OCI-LY1 (cell line): ENCODE data around the gene ASF1A.

ENCODE experiments used
- H2AFZ ChIP-seq: fragments of 200-600 bp; sonication (generic), shearing (Covaris generic); 2 replicates; pipeline ENCODE4 v1.6.0; 2014; ENCODE audit warnings: antibody characterized with exemption, mild to moderate bottlenecking, low read length
- H3F3A ChIP-seq: fragments of 200-600 bp; sonication (generic), shearing (Covaris generic); 2 replicates; pipeline ENCODE4 v1.6.0; 2014; ENCODE audit warnings: mild to moderate bottlenecking, antibody characterized with exemption, low read length, moderate library complexity; ENCODE audit not compliant: insufficient read depth
- H3K27ac ChIP-seq: fragments of 200-600 bp; sonication (generic); 2 replicates; pipeline ENCODE4 v1.5.1; 2014; ENCODE audit warnings: low read length, mixed run types, mild to moderate bottlenecking, low read depth; ENCODE audit not compliant: poor library complexity, severe bottlenecking
- H3K27me3 ChIP-seq: fragments of 200-600 bp; sonication (generic); 2 replicates; pipeline ENCODE4 v1.6.0; 2014; ENCODE audit warnings: antibody characterized with exemption, mild to moderate bottlenecking, low read length, moderate library complexity; ENCODE audit not compliant: insufficient read depth
- H3K36me3 ChIP-seq: fragments of 200-600 bp; sonication (generic); 2 replicates; pipeline ENCODE4 v1.6.1; 2014; ENCODE audit warnings: mild to moderate bottlenecking, antibody characterized with exemption, low read length, moderate library complexity, mixed read lengths; ENCODE audit not compliant: insufficient read depth
- H3K4me1 ChIP-seq: fragments of 200-600 bp; sonication (generic); 2 replicates; pipeline ENCODE4 v1.5.1; 2014; ENCODE audit warnings: mild to moderate bottlenecking, low read length, moderate library complexity; ENCODE audit not compliant: insufficient read depth, severe bottlenecking
- H3K4me2 ChIP-seq: fragments of 200-600 bp; sonication (generic), shearing (Covaris generic); 2 replicates; pipeline ENCODE4 v1.6.1; 2014; ENCODE audit warnings: low read length
- H3K4me3 ChIP-seq: fragments of 200-600 bp; sonication (generic); 2 replicates; pipeline ENCODE4 v1.5.1; 2014; ENCODE audit warnings: low read length, low read depth, mild to moderate bottlenecking, mixed read lengths; ENCODE audit not compliant: poor library complexity, severe bottlenecking
- H3K79me2 ChIP-seq: fragments of 200-600 bp; shearing (Covaris generic); 2 replicates; pipeline ENCODE4 v1.6.1; 2016; ENCODE audit warnings: mixed run types, low read length, mixed read lengths; ENCODE audit not compliant: insufficient read depth
- H3K9ac ChIP-seq: fragments of 200-600 bp; sonication (generic), shearing (Covaris generic); 2 replicates; pipeline ENCODE4 v1.6.1; 2014; ENCODE audit warnings: mild to moderate bottlenecking, low read length, mixed read lengths
- H3K9me2 ChIP-seq: fragments of 200-600 bp; sonication (generic), shearing (Covaris generic); 2 replicates; pipeline ENCODE4 v1.6.1; 2014; ENCODE audit warnings: low read depth, mild to moderate bottlenecking, low read length, mixed read lengths
- H3K9me3 ChIP-seq: fragments of 200-600 bp; shearing (Covaris generic); 2 replicates; pipeline ENCODE4 v1.6.1; 2014; ENCODE audit warnings: low read length, mixed read lengths
- H4K20me1 ChIP-seq: fragments of 200-600 bp; sonication (generic), shearing (Covaris generic); 2 replicates; pipeline ENCODE4 v1.6.0; 2016; ENCODE audit warnings: mild to moderate bottlenecking, low read length; ENCODE audit not compliant: insufficient read depth
- CTCF ChIP-seq: fragments of 200-600 bp; sonication (generic), shearing (Covaris generic); IDR thresholded peaks from 2 replicates; pipeline ENCODE4 v1.5.1; 2017; ENCODE audit warnings: mild to moderate bottlenecking, antibody characterized with exemption, low read length, moderate library complexity, mixed read lengths
- EZH2 ChIP-seq: fragments of 200-600 bp; sonication (generic), shearing (Covaris generic); IDR thresholded peaks from 2 replicates; pipeline ENCODE4 v1.8.0; 2017; ENCODE audit warnings: borderline replicate concordance, mixed run types, mild to moderate bottlenecking, antibody characterized with exemption, low read length, moderate library complexity, mixed read lengths

ASF1A gene

GRCh38 chr6:118903691-118904090 lies 9.7 kb downstream of the ASF1A start:
- Histone ChIP-seq H2AFZ (no peak overlapping the region), H3K4me2 (no peak overlapping the region), H3K4me3 (no peak overlapping the region), H3K27me3 (no peaks in the 10 kb centered on the region), H3K9me2 (no peaks in the 10 kb centered on the region), H3K79me2 (peaks cover 32% of the 10 kb centered on the region), H3K4me1 (peaks cover 36% of the 10 kb centered on the region), H3K9me3 (no peaks in the 10 kb centered on the region), H4K20me1 (no peaks in the 10 kb centered on the region), H3F3A (no peaks in the 10 kb centered on the region; the same call in 1 of the 2 replicates), H3K36me3 (peaks cover 90% of the 10 kb centered on the region), H3K9ac (no peak overlapping the region), H3K27ac (no peak overlapping the region)
- no peak for TF ChIP-seq CTCF
- TF ChIP-seq EZH2 = no peak

GRCh38 chr6:118905084-118905483 lies 11.1 kb downstream of the ASF1A start:
- Histone ChIP-seq H3F3A (no peaks in the 10 kb centered on the region; the same call in 1 of the 2 replicates), H3K9ac (no peak overlapping the region), H3K4me1 (peaks cover 22% of the 10 kb centered on the region), H4K20me1 (no peaks in the 10 kb centered on the region), H2AFZ (no peak overlapping the region), H3K36me3 (peaks cover 90% of the 10 kb centered on the region), H3K4me2 (no peak overlapping the region), H3K79me2 (peaks cover 18% of the 10 kb centered on the region), H3K4me3 (no peak overlapping the region), H3K27me3 (no peaks in the 10 kb centered on the region), H3K27ac (no peak overlapping the region), H3K9me3 (no peaks in the 10 kb centered on the region), H3K9me2 (no peaks in the 10 kb centered on the region)
- TF ChIP-seq CTCF (no peak), EZH2 (no peak)

- Histone ChIP-seq H3K27ac (no peak overlapping the region), H2AFZ (no peak overlapping the region), H3K9me2 (no peaks in the 10 kb centered on the region), H3K4me2 (no peak overlapping the region), H3K4me3 (no peak overlapping the region), H3K4me1 (peaks cover 14% of the 10 kb centered on the region), H4K20me1 (no peaks in the 10 kb centered on the region), H3K79me2 (peaks cover 13% of the 10 kb centered on the region), H3K9ac (no peak overlapping the region), H3F3A (no peaks in the 10 kb centered on the region; the same call in 1 of the 2 replicates), H3K9me3 (no peaks in the 10 kb centered on the region), H3K36me3 (peaks cover 97% of the 10 kb centered on the region), H3K27me3 (no peaks in the 10 kb centered on the region)
- TF ChIP-seq EZH2 = no peak
- no peak for TF ChIP-seq CTCF
These were observed 11.9 kb downstream of the ASF1A start for GRCh38 chr6:118905851-118906250.
